ENCODE data around the gene LRMDA.
A peak's percentile ranks its signal among the peaks of the same experiment; 100 is the strongest.
"Not testable (repeated sequence)": the region's sequence is repeated elsewhere in the genome, so short reads cannot be mapped to it uniquely, and the experiment has no call there.

Gene LRMDA

GRCh38 chr10:76126607-76127527, 695.4 kb downstream of the LRMDA start:
- DNase-seq (ENCODE audit: low spot score): peak; percentile 60

- DNase-seq (ENCODE audit: low spot score): no peak
Observed at GRCh38 chr10:76127984-76128589, 696.7 kb downstream of the LRMDA start.

- DNase-seq (ENCODE audit: low spot score): no peak
Observed at GRCh38 chr10:76129213-76129612, 697.8 kb downstream of the LRMDA start.

GRCh38 chr10:76130892-76131291, 699.5 kb downstream of the LRMDA start:
- DNase-seq (ENCODE audit: low spot score): no peak

GRCh38 chr10:76133597-76134255, 702.3 kb downstream of the LRMDA start:
- peak; percentile 60 for DNase-seq (ENCODE audit: low spot score)

- no peak for DNase-seq (ENCODE audit: low spot score)
Observed at GRCh38 chr10:76136961-76137360, 705.5 kb downstream of the LRMDA start.

- DNase-seq (ENCODE audit: low spot score): no peak
Observed at GRCh38 chr10:76138286-76138685, 706.9 kb downstream of the LRMDA start.

- no peak for DNase-seq (ENCODE audit: low spot score)
Observed at GRCh38 chr10:76138906-76139305, 707.5 kb downstream of the LRMDA start.

GRCh38 chr10:76139431-76139830, 708.0 kb downstream of the LRMDA start:
- no peak for DNase-seq (ENCODE audit: low spot score)

- DNase-seq (ENCODE audit: low spot score): no peak
Observed at GRCh38 chr10:76141376-76141775, 710.0 kb downstream of the LRMDA start.

GRCh38 chr10:76148217-76148616, 716.8 kb downstream of the LRMDA start:
- DNase-seq (ENCODE audit: low spot score): not testable (repeated sequence)

GRCh38 chr10:76149182-76149581, 717.8 kb downstream of the LRMDA start:
- peak; percentile 60 for DNase-seq (ENCODE audit: low spot score)

GRCh38 chr10:76149602-76150138, 718.2 kb downstream of the LRMDA start:
- DNase-seq (ENCODE audit: low spot score): no peak

GRCh38 chr10:76150139-76150875, 718.9 kb downstream of the LRMDA start:
- DNase-seq (ENCODE audit: low spot score): peak; percentile 13

GRCh38 chr10:76150876-76151288, 719.5 kb downstream of the LRMDA start:
- no peak for DNase-seq (ENCODE audit: low spot score)

GRCh38 chr10:76152186-76152585, 720.8 kb downstream of the LRMDA start:
- no peak for DNase-seq (ENCODE audit: low spot score)

- no peak for DNase-seq (ENCODE audit: low spot score)
Observed at GRCh38 chr10:76155961-76156360, 724.5 kb downstream of the LRMDA start.

GRCh38 chr10:76160446-76161300, 729.2 kb downstream of the LRMDA start:
- DNase-seq (ENCODE audit: low spot score): peak; percentile 22

GRCh38 chr10:76161301-76161582, 729.8 kb downstream of the LRMDA start:
- DNase-seq (ENCODE audit: low spot score): no peak

GRCh38 chr10:76168437-76168836, 737.0 kb downstream of the LRMDA start:
- DNase-seq (ENCODE audit: low spot score): no peak

GRCh38 chr10:76169246-76169645, 737.8 kb downstream of the LRMDA start:
- no peak for DNase-seq (ENCODE audit: low spot score)

All from AG20443 (cell line).